HG03342 (cell line): ENCODE measurements around the gene PKMYT1.

Source experiments
- ATAC-seq: cut with Tn5 transposase; IDR thresholded peaks from one replicate; pipeline ENCODE4 v1.9.1; 2021; ENCODE audit warnings: mild to moderate bottlenecking, moderate library complexity; ENCODE audit not compliant: unreplicated experiment

The PKMYT1 gene

DNA sequence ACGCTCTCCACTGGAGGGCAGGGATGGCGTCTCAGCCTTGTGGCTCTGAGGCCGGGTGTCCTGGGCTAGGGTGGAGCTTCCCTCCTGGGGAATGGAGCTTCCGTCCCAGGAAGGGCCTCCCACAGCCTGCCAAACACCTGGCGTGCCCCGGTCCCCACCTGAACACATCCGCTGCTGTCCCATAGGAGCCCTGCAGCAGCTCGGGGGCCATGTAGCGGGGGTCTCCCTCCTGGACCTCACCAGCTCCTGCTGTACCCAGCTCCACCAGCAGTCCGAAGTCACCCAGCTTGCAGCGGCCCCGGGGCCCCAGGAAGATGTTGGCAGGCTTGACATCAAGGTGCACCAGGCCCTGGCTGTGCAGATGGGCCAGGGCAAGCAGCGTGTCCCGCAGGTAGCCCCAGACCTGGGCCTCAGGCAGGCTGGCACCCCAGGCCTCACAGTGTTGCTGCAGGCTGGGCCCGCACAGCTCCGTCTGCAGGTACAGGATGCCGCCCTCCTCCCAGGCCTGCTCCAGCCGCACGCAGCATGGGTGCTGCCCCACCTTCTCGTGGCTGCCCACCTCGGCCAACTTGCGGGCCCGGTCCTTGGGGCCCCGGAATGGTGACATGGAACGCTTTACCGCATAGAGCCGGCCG, 5.0 kb downstream of the PKMYT1 start:
- no peak for ATAC-seq

GRCh38 chr16:2974319-2975056, 5.8 kb downstream of the PKMYT1 start:
- no peak for ATAC-seq

GRCh38 chr16:2973605-2974318, 6.5 kb downstream of the PKMYT1 start:
- no peak for ATAC-seq

GRCh38 chr16:2973093-2973492, 7.2 kb downstream of the PKMYT1 start:
- no peak for ATAC-seq

DNA sequence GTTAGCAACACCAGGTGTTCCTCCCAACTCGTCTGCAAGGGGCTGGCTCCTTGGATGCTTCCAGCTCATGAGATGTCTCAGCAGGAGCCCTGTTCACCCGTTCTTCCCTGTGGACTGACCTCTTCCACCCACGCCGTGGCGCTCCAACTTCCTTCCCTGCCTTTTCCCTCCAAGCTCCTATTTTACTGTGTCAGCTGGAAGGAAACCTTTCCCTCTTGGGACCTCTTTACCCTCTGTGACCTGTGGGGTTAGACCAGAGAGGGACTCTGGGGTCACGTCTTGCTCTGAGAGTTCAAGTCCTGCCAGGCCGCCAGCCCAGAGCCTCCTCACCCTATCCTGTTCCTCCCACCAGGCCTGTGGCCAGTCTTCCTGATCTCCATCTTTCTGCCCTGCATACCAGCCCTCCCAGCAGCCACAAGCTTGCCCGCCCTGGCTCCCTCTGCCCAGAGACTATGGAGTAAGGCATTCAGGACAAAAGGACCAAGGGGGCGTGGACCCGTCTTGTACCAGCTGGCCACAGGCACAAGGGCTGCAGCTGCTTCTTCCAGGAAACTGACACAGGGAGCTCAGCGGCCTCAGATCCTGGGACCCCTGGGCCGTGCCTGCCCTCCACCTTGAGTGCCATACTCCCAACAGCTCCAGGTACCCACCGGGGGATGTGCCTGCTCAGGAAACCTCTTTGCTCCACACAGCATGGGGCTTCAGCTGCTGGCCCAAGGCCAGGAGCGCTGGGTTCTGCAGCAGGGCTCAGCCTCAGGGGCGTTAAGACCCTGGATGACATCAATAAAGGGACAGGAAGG, 8.1 kb downstream of the PKMYT1 start:
- no peak for ATAC-seq

GRCh38 chr16:2971134-2971984, 8.9 kb downstream of the PKMYT1 start:
- no peak for ATAC-seq

DNA sequence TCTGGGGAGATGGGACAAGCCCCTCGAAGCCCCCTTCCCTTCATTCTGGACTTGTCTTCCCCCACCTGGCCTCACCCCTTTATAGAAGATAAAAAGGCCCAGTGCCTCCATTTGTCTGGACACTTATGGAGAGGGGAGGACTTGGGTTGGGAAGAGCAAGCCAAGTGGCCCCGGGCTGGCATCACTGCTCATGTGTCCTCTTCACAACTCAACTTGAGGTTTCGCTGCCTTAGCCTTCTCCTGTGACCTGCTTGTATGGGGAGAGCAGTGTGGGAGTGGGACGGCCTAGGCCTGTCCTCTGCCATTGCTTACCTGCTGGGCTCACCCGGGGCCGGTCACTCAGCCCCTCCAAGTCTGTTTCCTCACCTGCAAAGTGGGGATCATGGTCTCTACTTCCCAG, 9.7 kb downstream of the PKMYT1 start:
- ATAC-seq: no peak

- ATAC-seq: peak; percentile 32
These were observed 10.4 kb downstream of the PKMYT1 start for GRCh38 chr16:2969545-2970521.

- ATAC-seq: peak; percentile 70
These were observed 11.3 kb downstream of the PKMYT1 start, which contains the start of gene PAQR4 for GRCh38 chr16:2968738-2969544. TSS of gene PAQR4 (plus strand) at chr16:2969348. CDS start at chr16:2969675, 327 bp downstream.

DNA sequence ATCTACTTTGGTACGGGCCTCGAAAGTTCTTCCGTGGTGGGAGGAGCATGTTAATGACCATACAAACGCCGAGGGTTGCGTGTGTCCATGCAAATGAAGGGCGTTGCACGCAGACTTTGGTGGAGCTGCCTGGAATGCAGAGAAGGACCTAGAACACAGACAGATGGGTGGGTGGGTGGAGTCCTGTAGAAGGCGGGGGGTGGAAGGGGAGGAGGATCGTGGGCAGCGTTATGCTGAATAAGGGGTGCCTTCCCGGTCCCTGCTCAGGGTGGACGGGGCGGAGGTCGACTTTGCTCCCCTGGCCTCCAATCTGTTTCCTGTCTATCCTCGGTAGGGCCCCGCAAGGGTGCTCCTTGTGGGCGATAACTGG, 11.9 kb downstream of the PKMYT1 start:
- ATAC-seq: no peak

GRCh38 chr16:2967721-2968161, 12.5 kb downstream of the PKMYT1 start:
- no peak for ATAC-seq

DNA sequence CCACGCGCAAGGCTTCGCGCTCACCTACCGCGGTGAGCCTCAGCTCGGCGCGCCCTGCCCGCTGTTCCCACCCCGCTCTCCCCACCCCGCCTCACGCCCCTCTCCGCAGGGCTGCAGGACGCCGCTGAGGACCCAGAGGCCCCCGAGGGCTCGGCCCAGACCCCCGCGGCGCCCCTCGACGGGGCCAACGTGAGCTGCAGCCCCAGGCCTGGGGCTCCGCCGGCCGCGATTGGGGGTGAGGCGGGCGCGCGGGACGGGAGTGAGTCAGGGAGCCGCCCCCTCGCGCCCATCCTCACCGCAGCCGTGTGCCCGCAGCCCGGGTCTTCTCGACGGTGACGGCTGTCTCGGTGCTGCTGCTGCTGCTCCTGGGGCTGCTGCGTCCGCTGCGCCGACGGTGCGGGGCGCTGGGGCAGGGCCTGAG, 13.0 kb downstream of the PKMYT1 start:
- no peak for ATAC-seq

- no peak for ATAC-seq
These were observed 13.4 kb downstream of the PKMYT1 start for GRCh38 chr16:2966808-2967191.

- ATAC-seq: no peak
These were observed 14.0 kb downstream of the PKMYT1 start for GRCh38 chr16:2966043-2966807.

- ATAC-seq: no peak
These were observed 15.5 kb downstream of the PKMYT1 start for GRCh38 chr16:2964475-2965336.

DNA sequence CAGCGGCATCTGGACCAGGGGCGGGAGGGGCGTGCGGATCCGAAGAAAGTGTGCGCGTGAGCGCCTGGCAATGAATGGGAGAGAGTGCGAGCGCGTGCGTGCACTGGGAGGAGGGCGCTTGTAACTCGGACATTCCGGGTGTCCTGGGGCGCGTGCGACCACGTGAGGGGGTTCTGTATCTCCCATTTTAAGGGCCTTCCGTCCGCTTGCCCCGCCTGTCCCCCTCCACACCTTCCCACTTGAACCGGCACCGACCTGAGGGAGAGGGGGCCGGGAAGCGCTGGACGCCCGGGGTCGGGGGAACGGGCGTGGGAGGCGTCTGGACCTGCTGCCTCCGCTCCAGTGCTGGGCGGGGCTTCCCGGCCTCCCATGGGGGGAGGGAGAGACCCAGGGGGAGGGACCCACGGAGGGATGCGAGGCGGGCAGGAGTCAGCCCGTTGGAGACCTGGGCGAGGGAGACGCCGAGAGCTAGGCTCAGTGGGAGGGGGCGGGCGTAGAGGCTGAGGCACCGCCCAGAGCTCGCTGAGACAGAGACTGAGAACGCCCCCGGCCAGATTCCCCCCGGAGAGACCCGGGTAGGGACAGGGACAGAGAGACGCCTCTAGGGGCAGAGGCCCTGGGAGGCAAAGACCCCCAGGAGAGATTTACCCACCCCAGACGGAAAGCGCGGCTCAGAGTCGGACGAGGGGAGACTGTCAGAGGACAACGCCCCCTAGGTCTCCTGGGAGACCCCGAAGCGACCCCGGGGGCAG, 16.3 kb downstream of the PKMYT1 start, which contains the start of gene KREMEN2:
Gene KREMEN2 (plus strand): TSS at position 553 of the 752 bp plus-strand sequence. CDS start 246 bp downstream, outside the sequence.
- ATAC-seq: no peak
